Body of pancreas (tissue), 4 donors: ENCODE data around the gene PGM1. TPM values are rescaled to one million over a fixed set of nuclear protein-coding genes. Genes with fewer than 3 reads are reported as not detected.
A peak's percentile ranks its signal among the peaks of the same experiment; 100 is the strongest.
"Not testable (repeated sequence)": the region's sequence is repeated elsewhere in the genome, so short reads cannot be mapped to it uniquely, and the experiment has no call there.

Source experiments
- ATAC-seq: fragments of 150-250 bp; one replicate; pipeline ENCODE4 v1.9.1; 2016
- DNase-seq, 4 donors: peaks; one replicate each; pipeline ENCODE4 v3.0.0-alpha.2; 2019
- H3K27ac ChIP-seq, 4 donors: fragments of 200-600 bp; sonication (generic); 1 replicate in 3 of 4; 2 replicates in 1 of 4; pipeline versions ENCODE4 v1.5.1 to v1.6.1; 2016 to 2019; ENCODE audit warnings: mild to moderate bottlenecking in 1 of 4, mixed read lengths in 1 of 4, moderate library complexity in 1 of 4
- H3K27me3 ChIP-seq, 2 donors: fragments of 200-600 bp; sonication (generic); one replicate each; pipeline ENCODE4 v1.6.0; 2016; ENCODE audit warnings: mild to moderate bottlenecking in 1 of 2
- H3K36me3 ChIP-seq, 2 donors: fragments of 200-600 bp; sonication (generic); replicated peaks in 1 of 2; 2 replicates each; pipeline ENCODE4 v1.5.1; 2016; ENCODE audit warnings: low read depth in 2 of 2; ENCODE audit not compliant: insufficient read depth in 1 of 2
- H3K4me1 ChIP-seq: fragments of 200-600 bp; sonication (generic); one replicate; pipeline ENCODE4 v1.6.0; 2016
- H3K4me3 ChIP-seq, 2 donors: fragments of 200-600 bp; sonication (generic); 1 replicate in 1 of 2; 2 replicates in 1 of 2; pipeline ENCODE4 v1.5.1; 2016 to 2019
- H3K9me3 ChIP-seq, 3 donors: fragments of 200-600 bp; sonication (generic); 1 replicate in 2 of 3; 2 replicates in 1 of 3; pipeline ENCODE4 v1.5.1; 2016
- POLR2A ChIP-seq, 3 donors: fragments of 450-650 bp; IDR thresholded peaks; one replicate each; pipeline ENCODE4 v1.6.1; 2016; ENCODE audit warnings: antibody characterized with exemption in 3 of 3, mild to moderate bottlenecking in 2 of 3
- WGBS, 2 donors: methylation state at CpG; one replicate each; pipeline ENCODE4 v1.1.5; 2017; 5-methylcytosine and 5-hydroxymethylcytosine counted together
- intact Hi-C: fragments of 100-400 bp; cut with DNase I; formaldehyde crosslinking; loops from one replicate; pipeline ENCODE4 v1.15.1; 2023
- total RNA-seq, 2 donors: library from RNA; depleted of rRNA; stranded (reverse); fragments of >200 nt; gene quantifications; one replicate each; pipeline ENCODE4 v1.1.0, GENCODE V29; 2016
- TF ChIP-seq, protein P1 (sequence below), 7 experiments: fragments of 450-650 bp in 4 of 7; fragments of 200-600 bp in 3 of 7; sonication (generic) in 3 of 7; IDR thresholded peaks; one replicate each; pipeline ENCODE4 v1.5.1; 2016 to 2019; ENCODE audit warnings: antibody characterized with exemption in 7 of 7

PGM1 gene
- total RNA-seq, 2 donors from 2014 or later: 68.5 to 123 TPM

DNA sequence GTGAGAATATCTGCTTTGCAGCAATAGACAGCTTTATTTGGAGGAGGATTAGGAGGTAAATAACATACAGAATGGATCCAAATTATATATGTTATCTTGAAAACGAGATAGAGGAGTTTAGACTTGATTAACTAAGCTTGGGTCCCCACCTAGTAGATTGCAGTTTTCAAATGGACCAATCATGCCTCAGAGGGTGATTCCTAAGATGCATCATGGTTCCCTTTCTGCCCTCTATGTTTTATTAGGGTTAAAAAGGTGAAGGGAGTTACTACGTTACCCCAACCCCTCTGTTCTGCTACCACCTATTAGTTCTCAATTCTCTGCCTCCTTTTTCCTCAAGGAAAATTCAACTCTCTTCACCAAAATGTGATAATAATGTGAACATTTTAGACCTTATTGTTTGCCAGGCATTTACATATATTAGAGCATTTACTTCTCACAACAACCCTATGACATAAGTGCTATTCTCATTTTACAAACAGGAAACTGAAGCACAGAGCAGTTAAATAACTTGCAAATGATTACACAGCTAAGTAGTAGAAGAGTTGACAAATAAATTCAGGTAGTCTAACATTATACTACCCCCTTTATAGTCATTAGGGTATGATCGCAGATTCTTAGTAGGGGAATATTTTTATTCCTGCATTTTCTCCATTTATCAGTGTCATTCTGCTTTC is 23.4 kb upstream of the PGM1 start:
- intact Hi-C loops: no loop called here

DNA sequence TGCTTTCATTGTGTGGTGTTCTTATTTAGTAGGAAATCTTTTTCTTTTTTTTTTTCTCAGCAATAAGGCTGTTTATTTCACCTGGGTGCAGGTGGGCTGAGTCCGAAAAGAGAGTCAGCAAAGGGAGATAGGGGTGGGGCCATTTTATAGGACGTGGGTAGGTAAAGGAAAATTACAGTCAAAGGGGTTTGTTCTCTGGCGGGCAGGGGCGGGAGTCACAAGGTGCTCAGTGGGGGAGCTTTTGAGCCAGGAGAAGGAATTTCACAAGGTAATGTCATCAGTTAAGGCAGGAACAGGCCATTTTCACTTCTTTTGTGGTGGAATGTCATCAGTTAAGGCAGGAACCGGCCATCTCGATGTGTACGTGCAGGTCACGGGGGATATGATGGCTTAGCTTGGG is 20.5 kb upstream of the PGM1 start:
- WGBS, 2 donors: 90 to 93% methylated on average over 8 of the region's 8 CpGs
- DNase-seq, intact Hi-C loops, H3K4me1 ChIP-seq, H3K36me3 ChIP-seq, H3K9me3 ChIP-seq, ATAC-seq, H3K4me3 ChIP-seq, H3K27me3 ChIP-seq, H3K27ac ChIP-seq: not testable (repeated sequence)

More for the DNA sequence above, 23.4 kb upstream of the PGM1 start:
- no peaks in the 10 kb centered on the region for H3K36me3 ChIP-seq
- H3K27me3 ChIP-seq: no peaks in the 10 kb centered on the region
- H3K27ac ChIP-seq: no peak overlapping the region
- TF ChIP-seq, protein P1, sequence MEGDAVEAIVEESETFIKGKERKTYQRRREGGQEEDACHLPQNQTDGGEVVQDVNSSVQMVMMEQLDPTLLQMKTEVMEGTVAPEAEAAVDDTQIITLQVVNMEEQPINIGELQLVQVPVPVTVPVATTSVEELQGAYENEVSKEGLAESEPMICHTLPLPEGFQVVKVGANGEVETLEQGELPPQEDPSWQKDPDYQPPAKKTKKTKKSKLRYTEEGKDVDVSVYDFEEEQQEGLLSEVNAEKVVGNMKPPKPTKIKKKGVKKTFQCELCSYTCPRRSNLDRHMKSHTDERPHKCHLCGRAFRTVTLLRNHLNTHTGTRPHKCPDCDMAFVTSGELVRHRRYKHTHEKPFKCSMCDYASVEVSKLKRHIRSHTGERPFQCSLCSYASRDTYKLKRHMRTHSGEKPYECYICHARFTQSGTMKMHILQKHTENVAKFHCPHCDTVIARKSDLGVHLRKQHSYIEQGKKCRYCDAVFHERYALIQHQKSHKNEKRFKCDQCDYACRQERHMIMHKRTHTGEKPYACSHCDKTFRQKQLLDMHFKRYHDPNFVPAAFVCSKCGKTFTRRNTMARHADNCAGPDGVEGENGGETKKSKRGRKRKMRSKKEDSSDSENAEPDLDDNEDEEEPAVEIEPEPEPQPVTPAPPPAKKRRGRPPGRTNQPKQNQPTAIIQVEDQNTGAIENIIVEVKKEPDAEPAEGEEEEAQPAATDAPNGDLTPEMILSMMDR (IDR thresholded peaks at IDR 0.05): no peak
- TF ChIP-seq POLR2A (IDR thresholded peaks at IDR 0.05): no peak
- H3K4me1 ChIP-seq: no peaks in the 10 kb centered on the region
- no peaks in the 10 kb centered on the region for H3K9me3 ChIP-seq
- ATAC-seq (no peak), DNase-seq (no peak)
- WGBS, 2 donors: 66 to 72% methylated on average over 3 of the region's 3 CpGs
- no peak overlapping the region for H3K4me3 ChIP-seq

DNA sequence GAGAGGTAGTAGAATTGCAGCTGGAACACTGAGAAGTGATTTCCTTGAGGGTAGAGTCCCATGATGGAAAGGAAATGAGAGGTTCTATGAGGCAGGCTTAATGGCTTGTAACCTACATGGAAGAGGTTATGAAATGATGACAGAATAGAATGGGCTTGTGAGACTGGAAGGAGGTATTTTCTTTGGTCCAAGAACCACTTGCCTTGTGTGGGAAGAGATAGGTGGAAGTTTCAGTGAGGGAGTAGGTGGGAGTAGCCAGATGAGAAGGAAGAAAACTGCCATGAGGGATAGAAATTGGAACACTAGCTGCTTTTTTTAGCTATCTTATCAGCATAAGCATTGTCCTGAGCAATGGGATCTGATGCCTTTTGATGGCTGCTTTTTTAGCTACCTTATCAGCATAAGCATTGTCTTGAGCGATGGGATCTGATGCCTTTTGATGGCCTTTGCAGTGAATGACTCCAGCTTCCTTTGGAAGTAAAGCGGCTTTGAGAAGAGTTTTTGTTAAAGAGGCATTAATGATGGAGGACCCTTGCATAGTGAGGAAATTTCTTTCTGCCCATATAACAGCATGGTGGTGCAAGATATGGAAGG is 18.9 kb upstream of the PGM1 start:
- not testable (repeated sequence) for ATAC-seq, H3K27ac ChIP-seq
- 83 to 85% methylated on average over 2 of the region's 2 CpGs for WGBS, 2 donors

DNA sequence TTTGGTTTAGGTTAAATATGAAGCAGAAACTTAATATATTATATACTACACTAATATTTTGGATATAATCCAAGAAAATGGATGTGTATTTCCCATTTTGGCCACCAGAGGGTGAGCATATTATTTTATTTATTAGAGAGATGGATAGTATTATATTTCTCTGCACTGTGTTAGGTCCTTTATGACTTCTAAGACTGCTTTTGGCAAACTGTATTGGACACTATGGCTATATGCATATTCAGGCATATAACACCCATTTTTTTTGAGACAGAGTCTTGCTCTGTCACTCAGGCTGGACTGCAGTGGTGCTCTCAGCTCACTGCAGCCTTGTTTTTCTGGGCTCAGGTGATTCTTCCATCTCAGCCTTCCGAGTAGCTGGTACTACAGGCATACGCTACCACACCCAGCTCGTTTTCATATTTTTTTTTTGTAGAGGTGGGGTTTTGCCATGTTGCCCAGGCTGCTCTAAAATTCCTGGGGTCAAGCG is 17.8 kb upstream of the PGM1 start:
- H3K27me3 ChIP-seq: no peaks in the 10 kb centered on the region
- DNase-seq (no peak), ATAC-seq (no peak)
- H3K4me1 ChIP-seq: no peaks in the 10 kb centered on the region
- no peak overlapping the region for H3K4me3 ChIP-seq
- no peak overlapping the region for H3K27ac ChIP-seq
- H3K9me3 ChIP-seq: no peaks in the 10 kb centered on the region
- TF ChIP-seq, protein P1 (IDR thresholded peaks at IDR 0.05): peak; percentile 49 to 95 (median 65)
- no peak for TF ChIP-seq POLR2A (IDR thresholded peaks at IDR 0.05)
- 61 to 68% methylated on average over 4 of the region's 4 CpGs for WGBS, 2 donors
- H3K36me3 ChIP-seq: no peaks in the 10 kb centered on the region
- intact Hi-C loops: no loop called here

More for the DNA sequence above, 18.9 kb upstream of the PGM1 start:
- intact Hi-C loops, H3K4me3 ChIP-seq, DNase-seq, H3K36me3 ChIP-seq, H3K4me1 ChIP-seq, H3K27me3 ChIP-seq, H3K9me3 ChIP-seq: not testable (repeated sequence)

DNA sequence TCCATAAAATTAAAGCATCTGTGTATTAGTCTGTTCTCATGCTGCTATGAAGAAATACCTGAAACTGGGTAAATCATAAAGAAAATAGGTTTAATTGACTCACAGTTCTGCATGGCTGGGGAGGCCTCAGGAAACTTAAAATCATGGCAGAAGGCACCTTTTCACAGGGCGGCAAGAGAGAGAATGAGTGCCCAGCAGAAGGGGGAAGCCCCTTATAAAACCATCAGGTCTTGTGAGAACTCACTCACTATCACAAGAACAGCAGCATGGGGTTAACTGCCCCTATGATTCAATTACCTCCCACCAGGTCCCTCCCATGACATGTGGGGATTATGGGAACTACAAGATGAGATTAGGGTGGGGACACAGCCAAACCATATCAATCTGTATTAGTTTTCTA is 6.9 kb upstream of the PGM1 start:
- DNase-seq, H3K9me3 ChIP-seq, H3K27me3 ChIP-seq, H3K4me3 ChIP-seq, H3K27ac ChIP-seq, H3K36me3 ChIP-seq, intact Hi-C loops, ATAC-seq: not testable (repeated sequence)
- WGBS, 2 donors: 92 to 100% methylated on average over 1 of the region's 1 CpG
- H3K4me1 ChIP-seq: peaks cover 11% of the 10 kb centered on the region

DNA sequence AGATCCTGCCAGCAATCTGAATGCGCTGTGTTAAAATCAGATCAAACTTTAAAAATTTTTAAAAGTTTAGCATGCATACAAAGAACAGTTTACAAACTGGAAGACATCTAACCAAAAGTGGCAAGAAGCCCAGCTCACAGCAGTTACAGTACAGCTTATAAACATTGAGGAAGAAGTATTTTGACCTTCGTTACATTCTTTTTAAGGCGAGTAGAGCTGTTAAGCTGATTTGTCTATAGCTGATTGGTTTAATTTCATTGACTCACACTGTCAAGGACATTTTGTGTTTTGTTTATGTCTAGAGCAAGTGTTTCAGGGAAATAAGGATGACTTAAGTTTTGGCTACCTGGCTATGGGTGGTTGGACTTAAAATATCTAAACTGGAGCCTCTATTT is 3.0 kb upstream of the PGM1 start:
- 40 to 44% methylated on average over 3 of the region's 3 CpGs for WGBS, 2 donors
- peak in 1 of 3 donors; percentile 8 for TF ChIP-seq POLR2A (IDR thresholded peaks at IDR 0.05)
- TF ChIP-seq, protein P1 (IDR thresholded peaks at IDR 0.05): no peak
- intact Hi-C loops: no loop called here
- H3K27me3 ChIP-seq: no peaks in the 10 kb centered on the region
- ATAC-seq (peak; percentile 31), DNase-seq (peak; percentile 35 to 46 (median 40))
- H3K36me3 ChIP-seq: no peaks in the 10 kb centered on the region
- no peaks in the 10 kb centered on the region for H3K9me3 ChIP-seq
- no peak overlapping the region for H3K4me3 ChIP-seq
- H3K4me1 ChIP-seq: peaks cover 29% of the 10 kb centered on the region
- peak overlapping the region; percentile 6 to 71 (median 44) for H3K27ac ChIP-seq
